NB4 (cell line): ENCODE results near the gene ZNF799.
"Not testable (repeated sequence)": the region's sequence is repeated elsewhere in the genome, so short reads cannot be mapped to it uniquely, and the experiment has no call there.

Source experiments
- DNase-seq: peaks from one replicate; pipeline ENCODE4 v3.0.0; 2010; ENCODE audit warnings: low read depth
- H3K4me3 ChIP-seq: one replicate; pipeline ENCODE4 v1.5.1; 2011; ENCODE audit warnings: mild to moderate bottlenecking, low read depth, low read length, moderate library complexity
- CTCF ChIP-seq: IDR thresholded peaks from one replicate; pipeline ENCODE4 v1.5.1; 2012; ENCODE audit warnings: low read depth, low read length
- MAX ChIP-seq: IDR thresholded peaks from 2 replicates; pipeline ENCODE4 v1.6.1; 2011; ENCODE audit warnings: low read depth, low read length
- MYC ChIP-seq: IDR thresholded peaks from 2 replicates; pipeline ENCODE4 v1.6.1; 2011; ENCODE audit warnings: low read depth, low read length
- POLR2A ChIP-seq: IDR thresholded peaks from 2 replicates; pipeline ENCODE4 v1.6.1; 2011; ENCODE audit warnings: mild to moderate bottlenecking; ENCODE audit not compliant: insufficient read length; ENCODE audit errors: extremely low read depth

The ZNF799 gene

GRCh38 chr19:12425888-12426274 is 24.8 kb upstream of the ZNF799 start:
- no peak for DNase-seq
- TF ChIP-seq MYC (no peak), CTCF (no peak), POLR2A (no peak), MAX (no peak)
- H3K4me3 ChIP-seq = no peak overlapping the region

GRCh38 chr19:12425236-12425887 is 24.3 kb upstream of the ZNF799 start:
- no peak overlapping the region for H3K4me3 ChIP-seq
- TF ChIP-seq POLR2A (no peak), MYC (no peak), CTCF (no peak), MAX (no peak)
- DNase-seq = no peak

- DNase-seq, H3K4me3 ChIP-seq: not testable (repeated sequence)
These were observed 16.2 kb upstream of the ZNF799 start for GRCh38 chr19:12417273-12417672.

GRCh38 chr19:12411893-12412292 is 10.8 kb upstream of the ZNF799 start:
- peak; percentile 73 for TF ChIP-seq MAX
- no peak for TF ChIP-seq CTCF
- peak; percentile 35; the same call in 1 of the 2 replicates for TF ChIP-seq MYC
- no peak for TF ChIP-seq POLR2A
- peak; percentile 89 for DNase-seq
- H3K4me3 ChIP-seq = no peak overlapping the region

GRCh38 chr19:12399901-12400632 is 1.0 kb downstream of the ZNF799 start:
- peak; percentile 47 for DNase-seq
- peak overlapping the region; percentile 66 for H3K4me3 ChIP-seq

- H3K4me3 ChIP-seq, DNase-seq: not testable (repeated sequence)
These were observed 9.9 kb downstream of the ZNF799 start for GRCh38 chr19:12391148-12391547.

GRCh38 chr19:12386365-12386764 is 14.7 kb downstream of the ZNF799 start:
- not testable (repeated sequence) for DNase-seq, H3K4me3 ChIP-seq

- TF ChIP-seq POLR2A = no peak
These were observed 20.7 kb downstream of the ZNF799 start for GRCh38 chr19:12380444-12380737.

More at GRCh38 chr19:12380444-12380737, 20.7 kb downstream of the ZNF799 start:
- no peak overlapping the region for H3K4me3 ChIP-seq
- DNase-seq = no peak
